GM12878 (cell line): ENCODE measurements around the gene WRAP73.

Experiments used
- CHD2 ChIP-seq: IDR thresholded peaks from 2 replicates; pipeline ENCODE4 v1.6.1; 2011; ENCODE audit warnings: low read depth, low read length, improper control_type of control experiment, borderline replicate concordance
- CREB1 ChIP-seq: IDR thresholded peaks from 2 replicates; pipeline ENCODE4 v1.6.1; 2012; ENCODE audit warnings: low read depth, mild to moderate bottlenecking, inconsistent platforms
- DPF2 ChIP-seq: fragments of 450-650 bp; IDR thresholded peaks from 2 replicates; pipeline ENCODE4 v1.6.1; 2017; ENCODE audit warnings: mild to moderate bottlenecking
- EZH2 ChIP-seq: IDR thresholded peaks from 2 replicates; pipeline ENCODE4 v1.6.1; 2012; ENCODE audit warnings: low read depth, mild to moderate bottlenecking, control low read depth, inconsistent platforms, low read length, borderline replicate concordance; ENCODE audit not compliant: control insufficient read depth
- MYC ChIP-seq: IDR thresholded peaks from 2 replicates; pipeline ENCODE4 v1.6.1; 2011; ENCODE audit warnings: mild to moderate bottlenecking, low read length, moderate library complexity, inconsistent platforms; ENCODE audit not compliant: insufficient read depth, insufficient replicate concordance, insufficient read length, severe bottlenecking
- NFIC ChIP-seq: IDR thresholded peaks from 2 replicates; pipeline ENCODE4 v1.6.1; 2012; ENCODE audit warnings: low read depth, mild to moderate bottlenecking, inconsistent platforms, low read length, moderate library complexity
- NFXL1 ChIP-seq: fragments of 450-650 bp; IDR thresholded peaks from 2 replicates; pipeline ENCODE4 v1.6.1; 2017; ENCODE audit warnings: antibody characterized with exemption, mild to moderate bottlenecking, borderline replicate concordance
- POLR2A ChIP-seq: IDR thresholded peaks from 2 replicates; pipeline ENCODE4 v1.6.1; 2011; ENCODE audit warnings: low read depth, mild to moderate bottlenecking, low read length
- TF ChIP-seq, protein P1 (sequence below), 3 experiments: IDR thresholded peaks in 2 of 3; conservative IDR thresholded peaks in 1 of 3; 2 replicates each; pipeline ENCODE4 v1.5.1; 2011; ENCODE audit warnings: low read depth in 3 of 3, low read length in 3 of 3, mild to moderate bottlenecking in 3 of 3, control low read depth in 2 of 3, moderate library complexity in 2 of 3, inconsistent platforms in 1 of 3, mixed read lengths in 1 of 3; ENCODE audit not compliant: control insufficient read depth in 2 of 3, insufficient read depth in 1 of 3; ENCODE audit errors: extremely low read depth in 1 of 3
- TF ChIP-seq, protein P2 (sequence below): fragments of 450-650 bp; formaldehyde crosslinking; IDR thresholded peaks from 2 replicates; pipeline ENCODE4 v1.4.0; 2020; ENCODE audit warnings: mild to moderate bottlenecking, moderate library complexity
- TF ChIP-seq, protein P3 (sequence below): IDR thresholded peaks from 2 replicates; pipeline ENCODE4 v1.6.1; 2012; ENCODE audit warnings: low read depth, low read length, improper control_type of control experiment
- TF ChIP-seq, protein P4 (sequence below): IDR thresholded peaks from 2 replicates; pipeline ENCODE4 v1.6.1; 2011; ENCODE audit warnings: low read depth, mild to moderate bottlenecking, low read length, moderate library complexity, borderline replicate concordance; ENCODE audit errors: extremely low read depth

DNA sequence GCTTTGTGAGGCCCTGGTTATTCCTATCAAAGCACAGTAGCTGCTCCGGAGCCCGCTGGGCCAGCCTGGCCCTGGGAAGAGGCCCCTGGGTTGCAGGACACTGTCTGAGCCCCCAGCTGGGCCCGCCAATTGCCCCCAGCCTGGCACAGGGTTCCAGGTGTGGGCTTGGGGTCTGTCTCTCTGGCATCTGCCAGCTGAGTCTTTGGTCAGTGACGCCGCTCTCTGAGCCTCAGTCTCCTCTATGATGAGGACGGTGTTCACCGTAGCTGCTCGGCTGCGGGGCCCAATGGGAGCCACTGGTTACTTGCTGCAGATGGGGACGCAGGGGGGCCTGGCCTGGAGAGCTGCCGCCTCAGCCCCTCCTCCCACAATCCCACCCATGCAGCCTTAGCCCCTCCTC lies 43.4 kb upstream of the WRAP73 start:
- TF ChIP-seq EZH2 (no peak), POLR2A (no peak), NFXL1 (no peak), CHD2 (no peak), DPF2 (no peak), NFIC (no peak), CREB1 (no peak), MYC (no peak)
- TF ChIP-seq, protein P1, sequence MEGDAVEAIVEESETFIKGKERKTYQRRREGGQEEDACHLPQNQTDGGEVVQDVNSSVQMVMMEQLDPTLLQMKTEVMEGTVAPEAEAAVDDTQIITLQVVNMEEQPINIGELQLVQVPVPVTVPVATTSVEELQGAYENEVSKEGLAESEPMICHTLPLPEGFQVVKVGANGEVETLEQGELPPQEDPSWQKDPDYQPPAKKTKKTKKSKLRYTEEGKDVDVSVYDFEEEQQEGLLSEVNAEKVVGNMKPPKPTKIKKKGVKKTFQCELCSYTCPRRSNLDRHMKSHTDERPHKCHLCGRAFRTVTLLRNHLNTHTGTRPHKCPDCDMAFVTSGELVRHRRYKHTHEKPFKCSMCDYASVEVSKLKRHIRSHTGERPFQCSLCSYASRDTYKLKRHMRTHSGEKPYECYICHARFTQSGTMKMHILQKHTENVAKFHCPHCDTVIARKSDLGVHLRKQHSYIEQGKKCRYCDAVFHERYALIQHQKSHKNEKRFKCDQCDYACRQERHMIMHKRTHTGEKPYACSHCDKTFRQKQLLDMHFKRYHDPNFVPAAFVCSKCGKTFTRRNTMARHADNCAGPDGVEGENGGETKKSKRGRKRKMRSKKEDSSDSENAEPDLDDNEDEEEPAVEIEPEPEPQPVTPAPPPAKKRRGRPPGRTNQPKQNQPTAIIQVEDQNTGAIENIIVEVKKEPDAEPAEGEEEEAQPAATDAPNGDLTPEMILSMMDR (IDR thresholded peaks at IDR 0.05 in 2 of 3, conservative IDR thresholded peaks at IDR 0.05 in 1 of 3; ENCODE audit: control insufficient read depth in 2 of 3, extremely low read depth in 1 of 3, insufficient read depth in 1 of 3, low read depth in 3 of 3, low read length in 3 of 3) = no peak
- TF ChIP-seq, protein P2, sequence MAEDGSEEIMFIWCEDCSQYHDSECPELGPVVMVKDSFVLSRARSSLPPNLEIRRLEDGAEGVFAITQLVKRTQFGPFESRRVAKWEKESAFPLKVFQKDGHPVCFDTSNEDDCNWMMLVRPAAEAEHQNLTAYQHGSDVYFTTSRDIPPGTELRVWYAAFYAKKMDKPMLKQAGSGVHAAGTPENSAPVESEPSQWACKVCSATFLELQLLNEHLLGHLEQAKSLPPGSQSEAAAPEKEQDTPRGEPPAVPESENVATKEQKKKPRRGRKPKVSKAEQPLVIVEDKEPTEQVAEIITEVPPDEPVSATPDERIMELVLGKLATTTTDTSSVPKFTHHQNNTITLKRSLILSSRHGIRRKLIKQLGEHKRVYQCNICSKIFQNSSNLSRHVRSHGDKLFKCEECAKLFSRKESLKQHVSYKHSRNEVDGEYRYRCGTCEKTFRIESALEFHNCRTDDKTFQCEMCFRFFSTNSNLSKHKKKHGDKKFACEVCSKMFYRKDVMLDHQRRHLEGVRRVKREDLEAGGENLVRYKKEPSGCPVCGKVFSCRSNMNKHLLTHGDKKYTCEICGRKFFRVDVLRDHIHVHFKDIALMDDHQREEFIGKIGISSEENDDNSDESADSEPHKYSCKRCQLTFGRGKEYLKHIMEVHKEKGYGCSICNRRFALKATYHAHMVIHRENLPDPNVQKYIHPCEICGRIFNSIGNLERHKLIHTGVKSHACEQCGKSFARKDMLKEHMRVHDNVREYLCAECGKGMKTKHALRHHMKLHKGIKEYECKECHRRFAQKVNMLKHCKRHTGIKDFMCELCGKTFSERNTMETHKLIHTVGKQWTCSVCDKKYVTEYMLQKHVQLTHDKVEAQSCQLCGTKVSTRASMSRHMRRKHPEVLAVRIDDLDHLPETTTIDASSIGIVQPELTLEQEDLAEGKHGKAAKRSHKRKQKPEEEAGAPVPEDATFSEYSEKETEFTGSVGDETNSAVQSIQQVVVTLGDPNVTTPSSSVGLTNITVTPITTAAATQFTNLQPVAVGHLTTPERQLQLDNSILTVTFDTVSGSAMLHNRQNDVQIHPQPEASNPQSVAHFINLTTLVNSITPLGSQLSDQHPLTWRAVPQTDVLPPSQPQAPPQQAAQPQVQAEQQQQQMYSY (CRISPR knock-in tag) = no peak
- TF ChIP-seq, protein P3, sequence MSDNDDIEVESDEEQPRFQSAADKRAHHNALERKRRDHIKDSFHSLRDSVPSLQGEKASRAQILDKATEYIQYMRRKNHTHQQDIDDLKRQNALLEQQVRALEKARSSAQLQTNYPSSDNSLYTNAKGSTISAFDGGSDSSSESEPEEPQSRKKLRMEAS = no peak
- TF ChIP-seq, protein P4, sequence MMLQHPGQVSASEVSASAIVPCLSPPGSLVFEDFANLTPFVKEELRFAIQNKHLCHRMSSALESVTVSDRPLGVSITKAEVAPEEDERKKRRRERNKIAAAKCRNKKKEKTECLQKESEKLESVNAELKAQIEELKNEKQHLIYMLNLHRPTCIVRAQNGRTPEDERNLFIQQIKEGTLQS = no peak
